Loucy (cell line): ENCODE results near the gene NPRL2.

Source experiments
- H2AFZ ChIP-seq: fragments of 200-600 bp; sonication (generic); 2 replicates; pipeline ENCODE4 v1.6.0; 2016; ENCODE audit warnings: antibody characterized with exemption, mild to moderate bottlenecking, low read length, moderate library complexity
- H3F3A ChIP-seq: fragments of 200-600 bp; 2 replicates; pipeline ENCODE4 v1.6.0; 2016; ENCODE audit warnings: antibody characterized with exemption, low read depth, mild to moderate bottlenecking
- H3K27me3 ChIP-seq: fragments of 200-600 bp; sonication (generic); 2 replicates; pipeline ENCODE4 v1.6.1; 2014; ENCODE audit warnings: low read length, mild to moderate bottlenecking; ENCODE audit not compliant: insufficient read depth, poor library complexity, severe bottlenecking
- H3K36me3 ChIP-seq: fragments of 200-600 bp; sonication (generic); 2 replicates; pipeline ENCODE4 v1.6.1; 2016; ENCODE audit warnings: low read length; ENCODE audit not compliant: insufficient read depth
- H3K4me1 ChIP-seq: fragments of 200-600 bp; sonication (generic); 2 replicates; pipeline ENCODE4 v1.5.1; 2014; ENCODE audit warnings: low read length, mild to moderate bottlenecking; ENCODE audit not compliant: insufficient read depth, poor library complexity, severe bottlenecking
- H3K4me2 ChIP-seq: fragments of 200-600 bp; sonication (generic); 2 replicates; pipeline ENCODE4 v1.6.0; 2014; ENCODE audit warnings: antibody characterized with exemption, low read length, low read depth, mild to moderate bottlenecking; ENCODE audit not compliant: poor library complexity, severe bottlenecking
- H3K4me3 ChIP-seq: fragments of 200-600 bp; sonication (generic); 2 replicates; pipeline ENCODE4 v1.5.1; 2014; ENCODE audit warnings: low read length, mild to moderate bottlenecking, mixed read lengths; ENCODE audit not compliant: poor library complexity, severe bottlenecking
- H3K79me2 ChIP-seq: fragments of 200-600 bp; sonication (generic); 2 replicates; pipeline ENCODE4 v1.6.1; 2014; ENCODE audit warnings: low read length; ENCODE audit not compliant: insufficient read depth
- H3K9ac ChIP-seq: fragments of 200-600 bp; sonication (generic); 2 replicates; pipeline ENCODE4 v1.6.0; 2014; ENCODE audit warnings: mild to moderate bottlenecking, low read depth, low read length, moderate library complexity; ENCODE audit not compliant: poor library complexity, severe bottlenecking
- H3K9me2 ChIP-seq: fragments of 200-600 bp; sonication (generic); replicated peaks from 2 replicates; pipeline ENCODE4 v1.6.1; 2016; ENCODE audit warnings: low read depth, low read length, mixed read lengths
- H3K9me3 ChIP-seq: fragments of 200-600 bp; sonication (generic); 2 replicates; pipeline ENCODE4 v1.6.1; 2014; ENCODE audit warnings: mild to moderate bottlenecking, antibody characterized with exemption, low read length, low read depth; ENCODE audit not compliant: insufficient read depth
- H4K20me1 ChIP-seq: fragments of 200-600 bp; sonication (generic); 2 replicates; pipeline ENCODE4 v1.6.0; 2014; ENCODE audit warnings: antibody characterized with exemption, low read length, mild to moderate bottlenecking; ENCODE audit not compliant: insufficient read depth, poor library complexity, severe bottlenecking
- EZH2phosphoT487 ChIP-seq: fragments of 200-600 bp; IDR thresholded peaks from 2 replicates; pipeline ENCODE4 v1.6.1; 2018; ENCODE audit warnings: antibody characterized with exemption, mild to moderate bottlenecking, moderate library complexity, borderline replicate concordance
- TF ChIP-seq, protein P1 (sequence below): fragments of 200-600 bp; sonication (generic); conservative IDR thresholded peaks from 2 replicates; pipeline ENCODE4 v1.5.1; 2014; ENCODE audit warnings: mild to moderate bottlenecking, antibody characterized with exemption, low read length

Gene NPRL2

DNA sequence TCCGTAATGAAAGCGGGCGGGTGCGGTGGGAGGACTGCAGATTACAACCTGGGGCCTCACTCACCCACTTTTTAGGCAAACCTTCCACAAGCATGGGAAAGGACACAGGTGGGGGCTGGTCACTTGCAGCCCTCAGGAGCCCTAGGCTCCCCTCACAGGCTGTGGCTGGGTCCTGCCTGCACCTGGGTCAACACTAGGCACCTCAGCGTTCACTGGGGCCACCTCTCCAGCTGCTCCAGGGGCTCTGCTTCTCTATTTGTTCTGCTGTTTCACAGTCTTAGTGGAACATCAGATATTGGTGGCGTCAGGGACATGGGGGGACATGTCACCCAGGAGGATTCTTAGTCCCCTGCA, 38.8 kb upstream of the NPRL2 start:
- TF ChIP-seq, protein P1, sequence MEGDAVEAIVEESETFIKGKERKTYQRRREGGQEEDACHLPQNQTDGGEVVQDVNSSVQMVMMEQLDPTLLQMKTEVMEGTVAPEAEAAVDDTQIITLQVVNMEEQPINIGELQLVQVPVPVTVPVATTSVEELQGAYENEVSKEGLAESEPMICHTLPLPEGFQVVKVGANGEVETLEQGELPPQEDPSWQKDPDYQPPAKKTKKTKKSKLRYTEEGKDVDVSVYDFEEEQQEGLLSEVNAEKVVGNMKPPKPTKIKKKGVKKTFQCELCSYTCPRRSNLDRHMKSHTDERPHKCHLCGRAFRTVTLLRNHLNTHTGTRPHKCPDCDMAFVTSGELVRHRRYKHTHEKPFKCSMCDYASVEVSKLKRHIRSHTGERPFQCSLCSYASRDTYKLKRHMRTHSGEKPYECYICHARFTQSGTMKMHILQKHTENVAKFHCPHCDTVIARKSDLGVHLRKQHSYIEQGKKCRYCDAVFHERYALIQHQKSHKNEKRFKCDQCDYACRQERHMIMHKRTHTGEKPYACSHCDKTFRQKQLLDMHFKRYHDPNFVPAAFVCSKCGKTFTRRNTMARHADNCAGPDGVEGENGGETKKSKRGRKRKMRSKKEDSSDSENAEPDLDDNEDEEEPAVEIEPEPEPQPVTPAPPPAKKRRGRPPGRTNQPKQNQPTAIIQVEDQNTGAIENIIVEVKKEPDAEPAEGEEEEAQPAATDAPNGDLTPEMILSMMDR: no peak
- no peak for TF ChIP-seq EZH2phosphoT487
- H3K36me3 ChIP-seq: no peaks in the 10 kb centered on the region
- H3K9me3 ChIP-seq: no peaks in the 10 kb centered on the region
- H3K9ac ChIP-seq: no peak overlapping the region
- no peaks in the 10 kb centered on the region for H3K79me2 ChIP-seq
- H2AFZ ChIP-seq: no peak overlapping the region
- H3K4me2 ChIP-seq: no peak overlapping the region
- no peaks in the 10 kb centered on the region for H3K27me3 ChIP-seq
- no peaks in the 10 kb centered on the region for H4K20me1 ChIP-seq
- H3K9me2 ChIP-seq: no peaks in the 10 kb centered on the region
- H3K4me3 ChIP-seq: no peak overlapping the region
- H3F3A ChIP-seq: no peaks in the 10 kb centered on the region
- H3K4me1 ChIP-seq: peaks cover 18% of the 10 kb centered on the region

GRCh38 chr3:50388720-50389413, 38.3 kb upstream of the NPRL2 start:
- peaks cover 18% of the 10 kb centered on the region for H3K4me1 ChIP-seq
- TF ChIP-seq, protein P1: no peak
- no peak for TF ChIP-seq EZH2phosphoT487
- no peak overlapping the region for H3K4me2 ChIP-seq

GRCh38 chr3:50388016-50388719, 37.6 kb upstream of the NPRL2 start:
- Histone ChIP-seq H3K79me2 (no peaks in the 10 kb centered on the region), H3K9ac (no peak overlapping the region), H3K4me1 (peaks cover 18% of the 10 kb centered on the region), H4K20me1 (no peaks in the 10 kb centered on the region), H3K27me3 (no peaks in the 10 kb centered on the region), H3K4me3 (no peak overlapping the region), H3K36me3 (no peaks in the 10 kb centered on the region), H3K9me2 (no peaks in the 10 kb centered on the region), H3K9me3 (no peaks in the 10 kb centered on the region), H3K4me2 (no peak overlapping the region), H2AFZ (no peak overlapping the region), H3F3A (no peaks in the 10 kb centered on the region)
- no peak for TF ChIP-seq EZH2phosphoT487
- TF ChIP-seq, protein P1: peak; percentile 59

More at GRCh38 chr3:50388720-50389413, 38.3 kb upstream of the NPRL2 start:
- Histone ChIP-seq H2AFZ (no peak overlapping the region), H3F3A (no peaks in the 10 kb centered on the region), H3K9ac (no peak overlapping the region), H3K36me3 (no peaks in the 10 kb centered on the region), H3K9me3 (no peaks in the 10 kb centered on the region), H3K9me2 (no peaks in the 10 kb centered on the region), H3K4me3 (no peak overlapping the region), H3K79me2 (no peaks in the 10 kb centered on the region), H3K27me3 (no peaks in the 10 kb centered on the region), H4K20me1 (no peaks in the 10 kb centered on the region)
